ENCODE results near the gene NME8. TPM values are rescaled to one million over a fixed set of nuclear protein-coding genes. Genes with fewer than 3 reads are reported as not detected.

Gene NME8
- total and polyA plus RNA-seq, 2 donors (not counting 1 experiment from before 2014, with no cell fraction given): not detected

DNA sequence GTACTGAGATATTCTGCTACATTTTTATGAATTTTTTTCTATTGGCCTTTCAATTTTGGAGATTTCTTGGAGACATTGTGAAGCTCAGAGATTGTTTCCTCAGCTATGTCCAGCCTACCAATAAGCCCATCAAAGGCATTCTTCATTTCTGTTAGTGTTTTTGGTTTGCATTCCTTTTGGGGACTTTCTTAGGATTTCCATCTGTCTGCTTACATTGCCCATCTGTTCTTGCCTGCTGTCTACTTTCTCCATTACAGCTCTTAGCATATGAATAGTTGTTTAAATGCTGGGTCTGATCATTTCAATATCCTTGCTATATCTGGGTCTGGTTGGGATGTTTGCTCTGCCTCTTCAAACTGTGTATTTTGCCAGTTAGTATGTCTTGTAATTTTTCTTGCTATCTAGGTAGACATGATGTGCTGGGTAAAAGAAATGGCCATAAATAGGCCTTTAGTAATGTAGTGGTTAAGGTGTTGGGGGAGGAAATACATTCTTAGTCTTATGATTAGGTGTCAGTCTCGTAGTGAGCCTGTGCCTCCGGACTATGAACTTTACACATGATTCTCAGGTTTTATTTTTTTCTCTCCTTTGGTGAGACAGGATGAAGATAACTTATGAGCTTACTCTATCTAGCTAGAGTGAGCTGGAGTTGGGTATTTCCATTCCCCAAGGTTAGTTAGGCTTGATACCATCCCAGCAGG lies 32.6 kb upstream of the NME8 start:
- POLR2A ChIA-PET: no interaction called here
- Mint-ChIP-seq H3K4me3 (no peak overlapping the region), H3K4me1 (peaks cover 9% of the 10 kb centered on the region), H3K9me3 (ENCODE audit: insufficient read depth) (no peaks in the 10 kb centered on the region), H3K27ac (no peak overlapping the region), H3K27me3 (no peaks in the 10 kb centered on the region)
- Histone ChIP-seq H3K4me2 (replicated peaks; ENCODE audit: low read depth, low read length, poor library complexity, severe bottlenecking) (no peak overlapping the region), H4K20me1 (ENCODE audit: control insufficient read depth, insufficient read depth, low read length, poor library complexity, severe bottlenecking) (no peaks in the 10 kb centered on the region), H3K27me3 (replicated peaks in 1 of 4; ENCODE audit: control extremely low read depth in 1 of 4, control insufficient read depth in 3 of 4, insufficient read depth in 4 of 4, low read length in 3 of 4) (no peaks in the 10 kb centered on the region), H3K79me2 (ENCODE audit: control insufficient read depth, insufficient read depth, low read length) (no peaks in the 10 kb centered on the region), H3K27ac (ENCODE audit: low read length in 2 of 2) (no peak overlapping the region), H3K9me3 (ENCODE audit: control extremely low read depth in 1 of 3, control insufficient read depth in 2 of 3, insufficient read depth in 1 of 3, low read length in 2 of 3) (no peaks in the 10 kb centered on the region), H3K4me1 (ENCODE audit: control insufficient read depth in 2 of 2, insufficient read depth in 2 of 2, low read length in 2 of 2) (no peaks in the 10 kb centered on the region), H3K9ac (ENCODE audit: low read length) (no peak overlapping the region), H3K4me3 (ENCODE audit: control extremely low read depth in 1 of 5, extremely low read depth in 1 of 5, insufficient read depth in 1 of 5, low read depth in 2 of 5, low read length in 4 of 5) (no peak overlapping the region), H2AFZ (ENCODE audit: insufficient read depth, low read depth, low read length, poor library complexity, severe bottlenecking) (no peak overlapping the region), H3K36me3 (replicated peaks in 1 of 2; ENCODE audit: control extremely low read depth in 1 of 2, control insufficient read depth in 1 of 2, extremely low read depth in 1 of 2, insufficient read depth in 2 of 2, low read length in 1 of 2) (no peaks in the 10 kb centered on the region)
- no CpG with 5 or more reads among the region's 2 CpGs for WGBS (ENCODE audit: insufficient coverage)
- TF ChIP-seq EZH2 (IDR thresholded peaks at IDR 0.05; ENCODE audit: borderline replicate concordance, insufficient read depth, low read depth, low read length, poor library complexity, severe bottlenecking): no peak
- TF ChIP-seq, protein P1, sequence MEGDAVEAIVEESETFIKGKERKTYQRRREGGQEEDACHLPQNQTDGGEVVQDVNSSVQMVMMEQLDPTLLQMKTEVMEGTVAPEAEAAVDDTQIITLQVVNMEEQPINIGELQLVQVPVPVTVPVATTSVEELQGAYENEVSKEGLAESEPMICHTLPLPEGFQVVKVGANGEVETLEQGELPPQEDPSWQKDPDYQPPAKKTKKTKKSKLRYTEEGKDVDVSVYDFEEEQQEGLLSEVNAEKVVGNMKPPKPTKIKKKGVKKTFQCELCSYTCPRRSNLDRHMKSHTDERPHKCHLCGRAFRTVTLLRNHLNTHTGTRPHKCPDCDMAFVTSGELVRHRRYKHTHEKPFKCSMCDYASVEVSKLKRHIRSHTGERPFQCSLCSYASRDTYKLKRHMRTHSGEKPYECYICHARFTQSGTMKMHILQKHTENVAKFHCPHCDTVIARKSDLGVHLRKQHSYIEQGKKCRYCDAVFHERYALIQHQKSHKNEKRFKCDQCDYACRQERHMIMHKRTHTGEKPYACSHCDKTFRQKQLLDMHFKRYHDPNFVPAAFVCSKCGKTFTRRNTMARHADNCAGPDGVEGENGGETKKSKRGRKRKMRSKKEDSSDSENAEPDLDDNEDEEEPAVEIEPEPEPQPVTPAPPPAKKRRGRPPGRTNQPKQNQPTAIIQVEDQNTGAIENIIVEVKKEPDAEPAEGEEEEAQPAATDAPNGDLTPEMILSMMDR (IDR thresholded peaks at IDR 0.05): no peak
- CTCF ChIA-PET: interaction anchor here (1.2 kb wide), 1 partner anchor 18 kb away, joined by 4 read pairs; no protein-coding TSS in a partner anchor
- no peak for ATAC-seq (ENCODE audit: low read depth)
- intact Hi-C loops (cut with micrococcal nuclease): no loop called here
- no peak for DNase-seq

DNA sequence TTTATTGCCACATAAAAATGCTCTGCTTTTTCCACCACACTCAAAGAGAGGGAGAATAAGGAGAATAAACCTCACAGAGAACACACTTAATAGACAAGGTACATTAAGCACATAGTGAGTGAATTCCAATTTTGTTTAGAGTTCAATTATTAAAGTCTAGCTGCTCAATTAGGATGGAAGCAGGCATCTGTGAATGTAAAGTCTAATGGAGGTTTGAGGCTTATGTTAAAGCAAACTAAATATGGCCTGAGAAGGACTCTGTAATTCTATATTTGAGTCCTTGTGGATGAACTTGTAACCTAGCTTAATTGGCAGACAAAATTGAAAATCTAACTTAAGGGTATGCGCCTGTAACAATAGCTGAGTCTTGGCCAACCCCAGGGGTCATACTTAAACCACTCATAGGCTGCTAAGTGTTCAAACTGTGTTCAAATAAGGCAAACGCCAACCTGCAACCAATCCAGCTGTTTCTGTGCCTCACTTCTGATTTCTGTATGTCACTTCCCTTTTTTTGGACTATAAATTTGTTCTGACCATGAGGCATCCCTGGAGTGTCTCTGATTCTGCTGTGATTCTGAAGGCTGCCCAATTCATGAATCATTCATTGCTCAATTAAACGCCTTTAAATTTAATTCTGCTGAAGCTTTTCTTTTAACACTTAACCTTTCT lies 31.3 kb upstream of the NME8 start:
- CTCF ChIA-PET: interaction anchor here (0.7 to 2.4 kb wide), 3 partner anchors 15 to 20 kb away, joined by 3 to 9 read pairs (median 4); no protein-coding TSS in a partner anchor
- POLR2A ChIA-PET: no interaction called here
- Mint-ChIP-seq H3K4me3 (no peak overlapping the region), H3K4me1 (peaks cover 3% of the 10 kb centered on the region), H3K9me3 (ENCODE audit: insufficient read depth) (no peaks in the 10 kb centered on the region), H3K27me3 (no peaks in the 10 kb centered on the region), H3K27ac (no peak overlapping the region)
- H3K4me2 ChIP-seq (replicated peaks; ENCODE audit: low read depth, low read length, poor library complexity, severe bottlenecking): no peak overlapping the region
- WGBS (ENCODE audit: insufficient coverage): 100% methylated on average over 1 of the region's 3 CpGs
- H3K27me3 ChIP-seq (replicated peaks in 1 of 4; ENCODE audit: control extremely low read depth in 1 of 4, control insufficient read depth in 3 of 4, insufficient read depth in 4 of 4, low read length in 3 of 4): no peaks in the 10 kb centered on the region
- ATAC-seq (ENCODE audit: low read depth) (no peak), DNase-seq (no peak)
- H3K36me3 ChIP-seq (replicated peaks in 1 of 2; ENCODE audit: control extremely low read depth in 1 of 2, control insufficient read depth in 1 of 2, extremely low read depth in 1 of 2, insufficient read depth in 2 of 2, low read length in 1 of 2): no peaks in the 10 kb centered on the region
- no peaks in the 10 kb centered on the region for H3K9me3 ChIP-seq (ENCODE audit: control extremely low read depth in 1 of 3, control insufficient read depth in 2 of 3, insufficient read depth in 1 of 3, low read length in 2 of 3)
- H3K4me3 ChIP-seq (ENCODE audit: control extremely low read depth in 1 of 5, extremely low read depth in 1 of 5, insufficient read depth in 1 of 5, low read depth in 2 of 5, low read length in 4 of 5): no peak overlapping the region
- no peak overlapping the region for H2AFZ ChIP-seq (ENCODE audit: insufficient read depth, low read depth, low read length, poor library complexity, severe bottlenecking)
- H4K20me1 ChIP-seq (ENCODE audit: control insufficient read depth, insufficient read depth, low read length, poor library complexity, severe bottlenecking): no peaks in the 10 kb centered on the region
- no peaks in the 10 kb centered on the region for H3K79me2 ChIP-seq (ENCODE audit: control insufficient read depth, insufficient read depth, low read length)
- no peaks in the 10 kb centered on the region for H3K4me1 ChIP-seq (ENCODE audit: control insufficient read depth in 2 of 2, insufficient read depth in 2 of 2, low read length in 2 of 2)
- no peak overlapping the region for H3K27ac ChIP-seq (ENCODE audit: low read length in 2 of 2)
- intact Hi-C loops (cut with micrococcal nuclease): no loop called here
- TF ChIP-seq, protein P1 (IDR thresholded peaks at IDR 0.05): no peak
- no peak for TF ChIP-seq EZH2 (IDR thresholded peaks at IDR 0.05; ENCODE audit: borderline replicate concordance, insufficient read depth, low read depth, low read length, poor library complexity, severe bottlenecking)
- H3K9ac ChIP-seq (ENCODE audit: low read length): no peak overlapping the region
